ENCODE data around the gene DPYD.
A peak's percentile ranks its signal among the peaks of the same experiment; 100 is the strongest.

The DPYD gene

GRCh38 chr1:97262842-97263241 is 658.0 kb downstream of the DPYD start:
- TF ChIP-seq CTCF (conservative IDR thresholded peaks at IDR 0.05; ENCODE audit: low read length), result no peak
- H3K4me3 ChIP-seq (ENCODE audit: low read length), result no peak overlapping the region
- no peak for DNase-seq (ENCODE audit: low read depth)

GRCh38 chr1:97258597-97258996 is 662.2 kb downstream of the DPYD start:
- TF ChIP-seq CTCF (conservative IDR thresholded peaks at IDR 0.05; ENCODE audit: low read length), result no peak
- DNase-seq (ENCODE audit: low read depth), result no peak
- H3K4me3 ChIP-seq (ENCODE audit: low read length), result no peak overlapping the region

GRCh38 chr1:97254731-97255463 is 665.9 kb downstream of the DPYD start:
- peak; percentile 8 for DNase-seq (ENCODE audit: low read depth)
- TF ChIP-seq CTCF (conservative IDR thresholded peaks at IDR 0.05; ENCODE audit: low read length), result no peak
- no peak overlapping the region for H3K4me3 ChIP-seq (ENCODE audit: low read length)

- no peak for TF ChIP-seq CTCF (conservative IDR thresholded peaks at IDR 0.05; ENCODE audit: low read length)
- DNase-seq (ENCODE audit: low read depth), result no peak
- H3K4me3 ChIP-seq (ENCODE audit: low read length), result no peak overlapping the region
These were observed 667.9 kb downstream of the DPYD start for GRCh38 chr1:97252925-97253324.

- TF ChIP-seq CTCF (conservative IDR thresholded peaks at IDR 0.05; ENCODE audit: low read length), result no peak
- H3K4me3 ChIP-seq (ENCODE audit: low read length), result no peak overlapping the region
- peak; percentile 95 for DNase-seq (ENCODE audit: low read depth)
These were observed 668.8 kb downstream of the DPYD start for GRCh38 chr1:97252076-97252475.

GRCh38 chr1:97247196-97247595 is 673.6 kb downstream of the DPYD start:
- no peak overlapping the region for H3K4me3 ChIP-seq (ENCODE audit: low read length)
- DNase-seq (ENCODE audit: low read depth), result peak; percentile 67
- TF ChIP-seq CTCF (conservative IDR thresholded peaks at IDR 0.05; ENCODE audit: low read length), result no peak

GRCh38 chr1:97245682-97246081 is 675.2 kb downstream of the DPYD start:
- TF ChIP-seq CTCF (conservative IDR thresholded peaks at IDR 0.05; ENCODE audit: low read length), result no peak
- no peak overlapping the region for H3K4me3 ChIP-seq (ENCODE audit: low read length)
- peak; percentile 38 for DNase-seq (ENCODE audit: low read depth)

Measured in AG10803 (cell line).